ENCODE measurements around the gene UNC5CL. TPM values are rescaled to one million over a fixed set of nuclear protein-coding genes. Genes with fewer than 3 reads are reported as not detected.

Gene UNC5CL
- total RNA-seq, 1 experiment from 2014 or later, result 0.41 TPM

GRCh38 chr6:41036186-41036585, 2.8 kb downstream of the UNC5CL start:
- Histone ChIP-seq H3K9me3 (ENCODE audit: low read depth, low read length, poor library complexity, severe bottlenecking) (no peaks in the 10 kb centered on the region), H3K36me3 (ENCODE audit: insufficient read depth, low read length, poor library complexity, severe bottlenecking) (no peaks in the 10 kb centered on the region), H3K4me1 (ENCODE audit: insufficient read depth, low read length, poor library complexity, severe bottlenecking) (no peaks in the 10 kb centered on the region), H3K27me3 (replicated peaks; ENCODE audit: insufficient read depth, low read depth, low read length, poor library complexity) (no peaks in the 10 kb centered on the region), H3K4me3 (ENCODE audit: low read depth, low read length, poor library complexity, severe bottlenecking) (no peak overlapping the region), H3K27ac (ENCODE audit: low read depth, low read length, poor library complexity, severe bottlenecking) (no peak overlapping the region)
- BruUV-seq (replicated peaks), result no TSS peak
- ChIA-PET POLR2A (ENCODE audit: low non-redundant PET) (no interaction called here), CTCF (no interaction called here)
- intact Hi-C loops (cut with micrococcal nuclease; ENCODE audit: unreplicated experiment), result loop anchor here (5.0 kb wide), 1 partner anchor 1054 kb away; no protein-coding TSS in a partner anchor
- TF ChIP-seq EZH2 (IDR thresholded peaks at IDR 0.05; ENCODE audit: borderline replicate concordance, low read depth, low read length, poor library complexity, severe bottlenecking), result no peak
- TF ChIP-seq, protein P1, sequence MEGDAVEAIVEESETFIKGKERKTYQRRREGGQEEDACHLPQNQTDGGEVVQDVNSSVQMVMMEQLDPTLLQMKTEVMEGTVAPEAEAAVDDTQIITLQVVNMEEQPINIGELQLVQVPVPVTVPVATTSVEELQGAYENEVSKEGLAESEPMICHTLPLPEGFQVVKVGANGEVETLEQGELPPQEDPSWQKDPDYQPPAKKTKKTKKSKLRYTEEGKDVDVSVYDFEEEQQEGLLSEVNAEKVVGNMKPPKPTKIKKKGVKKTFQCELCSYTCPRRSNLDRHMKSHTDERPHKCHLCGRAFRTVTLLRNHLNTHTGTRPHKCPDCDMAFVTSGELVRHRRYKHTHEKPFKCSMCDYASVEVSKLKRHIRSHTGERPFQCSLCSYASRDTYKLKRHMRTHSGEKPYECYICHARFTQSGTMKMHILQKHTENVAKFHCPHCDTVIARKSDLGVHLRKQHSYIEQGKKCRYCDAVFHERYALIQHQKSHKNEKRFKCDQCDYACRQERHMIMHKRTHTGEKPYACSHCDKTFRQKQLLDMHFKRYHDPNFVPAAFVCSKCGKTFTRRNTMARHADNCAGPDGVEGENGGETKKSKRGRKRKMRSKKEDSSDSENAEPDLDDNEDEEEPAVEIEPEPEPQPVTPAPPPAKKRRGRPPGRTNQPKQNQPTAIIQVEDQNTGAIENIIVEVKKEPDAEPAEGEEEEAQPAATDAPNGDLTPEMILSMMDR (conservative IDR thresholded peaks at IDR 0.05; ENCODE audit: low read depth, low read length), result no peak
- DNase-seq (ENCODE audit: low spot score), result no peak

GRCh38 chr6:41033776-41034175, 5.2 kb downstream of the UNC5CL start:
- no peaks in the 10 kb centered on the region for H3K27me3 ChIP-seq (replicated peaks; ENCODE audit: insufficient read depth, low read depth, low read length, poor library complexity)
- TF ChIP-seq EZH2 (IDR thresholded peaks at IDR 0.05; ENCODE audit: borderline replicate concordance, low read depth, low read length, poor library complexity, severe bottlenecking), result no peak
- TF ChIP-seq, protein P1 (conservative IDR thresholded peaks at IDR 0.05; ENCODE audit: low read depth, low read length), result no peak
- DNase-seq (ENCODE audit: low spot score), result no peak
- ChIA-PET CTCF (no interaction called here), POLR2A (ENCODE audit: low non-redundant PET) (no interaction called here)
- no peaks in the 10 kb centered on the region for H3K4me1 ChIP-seq (ENCODE audit: insufficient read depth, low read length, poor library complexity, severe bottlenecking)
- H3K4me3 ChIP-seq (ENCODE audit: low read depth, low read length, poor library complexity, severe bottlenecking), result no peak overlapping the region
- H3K9me3 ChIP-seq (ENCODE audit: low read depth, low read length, poor library complexity, severe bottlenecking), result no peaks in the 10 kb centered on the region
- intact Hi-C loops (cut with micrococcal nuclease; ENCODE audit: unreplicated experiment), result no loop called here
- no TSS peak for BruUV-seq (replicated peaks)
- no peak overlapping the region for H3K27ac ChIP-seq (ENCODE audit: low read depth, low read length, poor library complexity, severe bottlenecking)
- no peaks in the 10 kb centered on the region for H3K36me3 ChIP-seq (ENCODE audit: insufficient read depth, low read length, poor library complexity, severe bottlenecking)

- no peaks in the 10 kb centered on the region for H3K4me1 ChIP-seq (ENCODE audit: insufficient read depth, low read length, poor library complexity, severe bottlenecking)
- DNase-seq (ENCODE audit: low spot score), result no peak
- no peaks in the 10 kb centered on the region for H3K36me3 ChIP-seq (ENCODE audit: insufficient read depth, low read length, poor library complexity, severe bottlenecking)
- no peak overlapping the region for H3K27ac ChIP-seq (ENCODE audit: low read depth, low read length, poor library complexity, severe bottlenecking)
- no peaks in the 10 kb centered on the region for H3K9me3 ChIP-seq (ENCODE audit: low read depth, low read length, poor library complexity, severe bottlenecking)
- no TSS peak for BruUV-seq (replicated peaks)
- CTCF ChIA-PET, result no interaction called here
- TF ChIP-seq EZH2 (IDR thresholded peaks at IDR 0.05; ENCODE audit: borderline replicate concordance, low read depth, low read length, poor library complexity, severe bottlenecking), result no peak
- TF ChIP-seq, protein P1 (conservative IDR thresholded peaks at IDR 0.05; ENCODE audit: low read depth, low read length), result no peak
- H3K27me3 ChIP-seq (replicated peaks; ENCODE audit: insufficient read depth, low read depth, low read length, poor library complexity), result no peaks in the 10 kb centered on the region
- no peak overlapping the region for H3K4me3 ChIP-seq (ENCODE audit: low read depth, low read length, poor library complexity, severe bottlenecking)
- intact Hi-C loops (cut with micrococcal nuclease; ENCODE audit: unreplicated experiment), result no loop called here
- POLR2A ChIA-PET (ENCODE audit: low non-redundant PET), result no interaction called here
Observed at GRCh38 chr6:41032830-41033229, 6.2 kb downstream of the UNC5CL start.
